ENCODE results near the gene BICC1. TPM values are rescaled to one million over a fixed set of nuclear protein-coding genes. Genes with fewer than 3 reads are reported as not detected.

BICC1 gene
- total RNA-seq, 1 donor from 2014 or later, result 41.0 TPM

DNA sequence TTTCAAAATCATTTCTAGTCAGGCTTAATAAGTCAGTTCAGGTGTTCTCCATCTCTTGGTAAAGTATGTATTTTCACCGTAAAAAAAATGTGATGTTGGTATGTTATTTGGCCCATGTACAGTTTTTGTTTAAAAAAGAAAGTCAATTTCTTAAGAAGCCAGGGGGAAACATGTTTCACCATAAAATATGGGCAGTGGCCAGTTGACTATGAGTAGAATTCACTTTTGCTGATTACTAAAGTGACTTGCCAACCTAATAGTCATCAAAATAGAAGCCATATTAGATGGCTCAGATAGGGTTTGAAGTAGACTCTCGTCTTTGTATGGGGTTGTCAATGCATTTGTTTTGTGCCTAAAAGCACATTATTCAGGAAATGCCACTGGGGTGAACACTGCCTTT, 266.3 kb downstream of the BICC1 start:
- TF ChIP-seq, protein P1, sequence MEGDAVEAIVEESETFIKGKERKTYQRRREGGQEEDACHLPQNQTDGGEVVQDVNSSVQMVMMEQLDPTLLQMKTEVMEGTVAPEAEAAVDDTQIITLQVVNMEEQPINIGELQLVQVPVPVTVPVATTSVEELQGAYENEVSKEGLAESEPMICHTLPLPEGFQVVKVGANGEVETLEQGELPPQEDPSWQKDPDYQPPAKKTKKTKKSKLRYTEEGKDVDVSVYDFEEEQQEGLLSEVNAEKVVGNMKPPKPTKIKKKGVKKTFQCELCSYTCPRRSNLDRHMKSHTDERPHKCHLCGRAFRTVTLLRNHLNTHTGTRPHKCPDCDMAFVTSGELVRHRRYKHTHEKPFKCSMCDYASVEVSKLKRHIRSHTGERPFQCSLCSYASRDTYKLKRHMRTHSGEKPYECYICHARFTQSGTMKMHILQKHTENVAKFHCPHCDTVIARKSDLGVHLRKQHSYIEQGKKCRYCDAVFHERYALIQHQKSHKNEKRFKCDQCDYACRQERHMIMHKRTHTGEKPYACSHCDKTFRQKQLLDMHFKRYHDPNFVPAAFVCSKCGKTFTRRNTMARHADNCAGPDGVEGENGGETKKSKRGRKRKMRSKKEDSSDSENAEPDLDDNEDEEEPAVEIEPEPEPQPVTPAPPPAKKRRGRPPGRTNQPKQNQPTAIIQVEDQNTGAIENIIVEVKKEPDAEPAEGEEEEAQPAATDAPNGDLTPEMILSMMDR (IDR thresholded peaks at IDR 0.05), result no peak
- no peaks in the 10 kb centered on the region for H3K9me3 Mint-ChIP-seq (ENCODE audit: unreplicated experiment)
- peaks cover 76% of the 10 kb centered on the region for H3K4me1 Mint-ChIP-seq (ENCODE audit: unreplicated experiment)
- H3K27me3 Mint-ChIP-seq (ENCODE audit: unreplicated experiment), result no peaks in the 10 kb centered on the region
- H3K4me3 Mint-ChIP-seq (ENCODE audit: unreplicated experiment), result no peak overlapping the region
- DNase-seq (ENCODE audit: extremely low spot score, unreplicated experiment), result no peak
- no peaks in the 10 kb centered on the region for H3K36me3 Mint-ChIP-seq (ENCODE audit: unreplicated experiment)
- no peak overlapping the region for H3K27ac Mint-ChIP-seq (ENCODE audit: unreplicated experiment)

DNA sequence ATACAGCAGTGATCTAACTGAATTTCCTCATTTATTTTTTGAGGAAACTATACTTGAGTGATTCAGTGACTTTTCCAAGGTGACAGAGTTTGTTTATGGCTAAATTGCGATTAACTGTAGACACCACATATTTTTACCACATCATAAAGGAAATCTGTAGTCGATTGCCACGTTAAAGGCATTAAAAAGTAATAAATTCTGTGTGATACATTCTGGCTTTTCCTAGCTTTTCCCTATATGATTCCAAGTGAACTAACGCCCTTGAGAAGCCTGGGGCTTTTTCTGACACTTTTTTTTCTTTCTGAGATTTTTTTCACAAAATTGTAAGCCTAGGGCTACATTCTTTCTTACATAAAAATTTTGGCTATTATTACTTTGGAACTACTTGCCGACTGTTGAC, 266.9 kb downstream of the BICC1 start:
- Mint-ChIP-seq H3K4me3 (ENCODE audit: unreplicated experiment) (no peak overlapping the region), H3K27ac (ENCODE audit: unreplicated experiment) (peak overlapping the region; percentile 8), H3K4me1 (ENCODE audit: unreplicated experiment) (peaks cover 69% of the 10 kb centered on the region), H3K36me3 (ENCODE audit: unreplicated experiment) (no peaks in the 10 kb centered on the region), H3K27me3 (ENCODE audit: unreplicated experiment) (no peaks in the 10 kb centered on the region), H3K9me3 (ENCODE audit: unreplicated experiment) (no peaks in the 10 kb centered on the region)
- DNase-seq (ENCODE audit: extremely low spot score, unreplicated experiment), result no peak
- TF ChIP-seq, protein P1 (IDR thresholded peaks at IDR 0.05), result no peak

DNA sequence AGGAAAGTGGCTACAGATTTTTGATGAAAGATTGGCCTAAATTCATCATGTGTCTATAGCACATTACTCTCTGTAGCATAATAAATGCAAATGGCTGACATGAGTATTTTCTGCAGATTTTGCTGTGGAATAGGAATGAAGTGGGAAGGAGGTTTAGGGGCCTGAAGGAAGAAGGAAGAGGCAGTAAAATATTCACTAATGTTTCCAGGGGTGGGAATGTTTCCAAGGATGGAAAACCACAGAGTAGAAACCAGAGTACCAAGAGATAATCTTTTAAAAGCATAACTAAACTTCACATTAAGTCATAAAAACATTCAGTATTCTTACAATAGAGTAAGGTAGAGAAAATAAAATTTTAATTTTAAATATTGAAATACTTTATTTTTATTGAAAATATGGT, 267.8 kb downstream of the BICC1 start:
- Mint-ChIP-seq H3K27me3 (ENCODE audit: unreplicated experiment) (no peaks in the 10 kb centered on the region), H3K9me3 (ENCODE audit: unreplicated experiment) (no peaks in the 10 kb centered on the region), H3K4me1 (ENCODE audit: unreplicated experiment) (peaks cover 68% of the 10 kb centered on the region), H3K4me3 (ENCODE audit: unreplicated experiment) (no peak overlapping the region), H3K36me3 (ENCODE audit: unreplicated experiment) (no peaks in the 10 kb centered on the region), H3K27ac (ENCODE audit: unreplicated experiment) (no peak overlapping the region)
- DNase-seq (ENCODE audit: extremely low spot score, unreplicated experiment), result no peak
- TF ChIP-seq, protein P1 (IDR thresholded peaks at IDR 0.05), result no peak

DNA sequence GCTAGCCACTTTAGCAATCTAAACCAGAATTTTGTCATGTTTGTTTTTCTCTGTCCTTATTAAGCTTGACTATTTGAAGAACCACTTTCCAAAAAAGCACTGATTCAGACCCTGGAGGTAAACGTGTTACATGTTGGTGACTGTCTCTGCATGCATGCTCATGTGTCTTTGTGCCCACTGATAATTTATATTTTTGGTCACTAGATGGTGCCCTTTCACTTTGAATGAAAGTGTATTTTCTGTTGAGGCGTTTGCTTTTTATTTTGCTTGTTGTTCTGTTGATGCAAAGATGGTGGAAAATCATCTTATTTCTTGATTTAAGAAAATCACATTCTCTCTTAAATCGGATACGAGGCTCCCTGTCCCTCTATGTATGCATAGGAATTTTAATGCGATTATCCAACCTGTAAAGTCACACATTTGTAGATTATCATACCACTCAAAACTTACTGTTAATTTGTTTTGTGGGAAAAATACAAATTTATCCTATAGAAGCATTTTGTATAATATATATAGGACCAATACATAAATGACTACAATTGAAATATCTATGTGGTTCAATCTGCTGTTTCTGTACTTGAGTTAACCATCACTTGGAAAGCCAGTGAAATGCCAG, 269.3 kb downstream of the BICC1 start:
- no peak overlapping the region for H3K4me3 Mint-ChIP-seq (ENCODE audit: unreplicated experiment)
- H3K27ac Mint-ChIP-seq (ENCODE audit: unreplicated experiment), result no peak overlapping the region
- no peaks in the 10 kb centered on the region for H3K27me3 Mint-ChIP-seq (ENCODE audit: unreplicated experiment)
- TF ChIP-seq, protein P1 (IDR thresholded peaks at IDR 0.05), result peak; percentile 74
- H3K4me1 Mint-ChIP-seq (ENCODE audit: unreplicated experiment), result peaks cover 53% of the 10 kb centered on the region
- H3K36me3 Mint-ChIP-seq (ENCODE audit: unreplicated experiment), result peaks cover 4% of the 10 kb centered on the region
- H3K9me3 Mint-ChIP-seq (ENCODE audit: unreplicated experiment), result no peaks in the 10 kb centered on the region
- DNase-seq (ENCODE audit: extremely low spot score, unreplicated experiment), result no peak

DNA sequence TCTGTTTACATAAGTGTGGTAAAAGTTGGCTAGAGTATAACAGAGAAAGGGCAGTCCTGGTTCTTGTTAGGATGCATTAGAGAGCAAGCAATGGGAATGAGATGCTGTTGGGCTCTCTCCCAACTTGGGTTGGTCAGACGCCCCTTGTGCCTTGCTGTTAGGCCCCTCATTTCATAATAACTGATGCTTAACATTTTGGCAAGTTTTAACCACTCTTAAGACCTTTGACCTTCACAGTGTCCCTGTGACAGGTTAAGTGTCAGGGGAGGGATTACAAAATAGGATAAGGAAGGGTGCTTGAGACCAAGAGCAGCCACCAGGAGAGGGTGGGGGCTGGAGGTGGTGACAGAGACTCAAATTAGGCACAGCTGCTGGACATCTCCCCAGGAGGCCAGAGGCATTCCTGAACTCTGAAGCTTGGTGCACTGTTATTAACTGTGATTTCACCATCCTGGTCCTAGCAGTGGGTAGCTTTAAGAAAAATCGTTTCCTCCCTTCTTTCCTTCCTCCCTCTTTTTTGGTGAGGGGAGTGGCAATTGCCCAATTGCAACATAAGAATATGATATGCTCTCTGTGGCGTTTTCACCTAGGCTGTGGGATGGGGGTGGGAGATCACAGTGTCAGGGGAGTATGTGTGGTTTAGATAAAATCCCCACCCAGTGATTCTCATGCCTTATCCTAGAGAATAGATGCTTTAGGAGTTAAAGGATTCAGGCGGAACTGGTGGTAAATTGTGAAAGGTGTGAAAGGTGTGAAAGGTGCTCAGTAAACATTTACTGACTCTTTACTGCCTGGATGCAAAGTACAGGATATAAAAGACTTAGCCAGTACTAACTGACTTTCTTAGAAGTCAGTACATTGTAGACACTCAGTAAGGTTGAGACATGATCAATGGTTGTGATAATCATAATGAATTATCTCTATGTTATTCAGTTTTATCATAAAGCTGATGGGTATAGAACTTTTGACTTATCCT, 270.5 kb downstream of the BICC1 start:
- DNase-seq (ENCODE audit: extremely low spot score, unreplicated experiment), result no peak
- Mint-ChIP-seq H3K36me3 (ENCODE audit: unreplicated experiment) (peaks cover 13% of the 10 kb centered on the region), H3K27me3 (ENCODE audit: unreplicated experiment) (no peaks in the 10 kb centered on the region), H3K4me1 (ENCODE audit: unreplicated experiment) (peaks cover 46% of the 10 kb centered on the region), H3K4me3 (ENCODE audit: unreplicated experiment) (no peak overlapping the region), H3K27ac (ENCODE audit: unreplicated experiment) (peak overlapping the region; percentile 61), H3K9me3 (ENCODE audit: unreplicated experiment) (no peaks in the 10 kb centered on the region)
- TF ChIP-seq, protein P1 (IDR thresholded peaks at IDR 0.05), result no peak

All from osteocyte (in vitro differentiated cells).